Activated T-cell treated with anti-CD3 and anti-CD28 coated beads, Interleukin-2, amount 50 U/mL, for 4 hours (primary cell): ENCODE measurements around the gene ATIC. TPM values are rescaled to one million over a fixed set of nuclear protein-coding genes. Genes with fewer than 3 reads are reported as not detected.
A peak's percentile ranks its signal among the peaks of the same experiment; 100 is the strongest.
"Not testable (repeated sequence)": the region's sequence is repeated elsewhere in the genome, so short reads cannot be mapped to it uniquely, and the experiment has no call there.

ENCODE experiments used
- ATAC-seq, 2 donors: fragments of 200-7000 bp; cut with Tn5 transposase; one replicate each; pipeline ENCODE4 v1.10.0; 2021
- DNase-seq: peaks from one replicate; pipeline ENCODE4 v3.0.0-alpha.2; 2020
- H3K27me3 Mint-ChIP-seq: one replicate; pipeline ENCODE4 v1.8.0; 2021; ENCODE audit warnings: low read depth, mixed read lengths
- H3K36me3 Mint-ChIP-seq: one replicate; pipeline ENCODE4 v1.8.0; 2022; ENCODE audit warnings: mixed read lengths; ENCODE audit not compliant: insufficient read depth
- H3K4me1 Mint-ChIP-seq: one replicate; pipeline ENCODE4 v1.8.0; 2021; ENCODE audit warnings: low read depth, mixed read lengths
- H3K4me3 Mint-ChIP-seq: one replicate; pipeline ENCODE4 v1.8.0; 2021; ENCODE audit warnings: mild to moderate bottlenecking, moderate library complexity, mixed read lengths
- H3K9me3 Mint-ChIP-seq: one replicate; pipeline ENCODE4 v1.8.0; 2021; ENCODE audit warnings: mixed read lengths
- total RNA-seq, 3 donors: library from RNA; stranded (reverse); gene quantifications; one replicate each; pipeline ENCODE4 v1.2.1, GENCODE V29; 2021

ATIC gene
- total RNA-seq, 3 donors from 2014 or later, result 289 to 356 (median 345) TPM

- Mint-ChIP-seq H3K27me3 (no peaks in the 10 kb centered on the region), H3K4me1 (no peaks in the 10 kb centered on the region), H3K36me3 (no peaks in the 10 kb centered on the region), H3K9me3 (no peaks in the 10 kb centered on the region), H3K4me3 (no peak overlapping the region)
- ATAC-seq (no peak), DNase-seq (no peak)
Measured at GRCh38 chr2:215288112-215288815, 23.6 kb upstream of the ATIC start.

GRCh38 chr2:215290980-215291599 is 20.8 kb upstream of the ATIC start:
- no peak for DNase-seq
- H3K36me3 Mint-ChIP-seq, result no peaks in the 10 kb centered on the region
- no peaks in the 10 kb centered on the region for H3K27me3 Mint-ChIP-seq
- no peaks in the 10 kb centered on the region for H3K4me1 Mint-ChIP-seq
- H3K9me3 Mint-ChIP-seq, result no peaks in the 10 kb centered on the region
- no peak for ATAC-seq
- H3K4me3 Mint-ChIP-seq, result no peak overlapping the region

DNA sequence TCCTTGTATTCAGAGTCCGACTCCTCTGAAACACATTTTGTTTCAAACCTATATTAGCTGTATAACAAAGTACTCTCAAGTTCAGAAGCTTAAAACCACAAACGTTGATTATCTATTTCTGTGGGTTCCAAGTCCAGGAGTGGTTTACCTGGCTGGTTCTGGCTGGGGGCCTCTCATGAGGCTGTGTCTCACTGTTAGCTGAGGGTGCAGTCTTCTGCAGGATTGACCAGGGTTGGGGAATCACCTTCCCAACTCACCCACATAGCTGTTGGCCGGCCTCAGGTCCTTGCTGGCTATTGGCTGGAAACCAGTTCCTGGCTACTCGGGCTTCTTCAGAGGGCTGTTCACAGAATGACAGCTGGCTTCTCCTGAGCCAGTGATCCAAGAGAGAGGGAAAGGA is 18.0 kb upstream of the ATIC start:
- H3K4me3 Mint-ChIP-seq, result no peak overlapping the region
- no peaks in the 10 kb centered on the region for H3K9me3 Mint-ChIP-seq
- ATAC-seq, result no peak
- no peaks in the 10 kb centered on the region for H3K36me3 Mint-ChIP-seq
- no peak for DNase-seq
- H3K4me1 Mint-ChIP-seq, result no peaks in the 10 kb centered on the region
- no peaks in the 10 kb centered on the region for H3K27me3 Mint-ChIP-seq

DNA sequence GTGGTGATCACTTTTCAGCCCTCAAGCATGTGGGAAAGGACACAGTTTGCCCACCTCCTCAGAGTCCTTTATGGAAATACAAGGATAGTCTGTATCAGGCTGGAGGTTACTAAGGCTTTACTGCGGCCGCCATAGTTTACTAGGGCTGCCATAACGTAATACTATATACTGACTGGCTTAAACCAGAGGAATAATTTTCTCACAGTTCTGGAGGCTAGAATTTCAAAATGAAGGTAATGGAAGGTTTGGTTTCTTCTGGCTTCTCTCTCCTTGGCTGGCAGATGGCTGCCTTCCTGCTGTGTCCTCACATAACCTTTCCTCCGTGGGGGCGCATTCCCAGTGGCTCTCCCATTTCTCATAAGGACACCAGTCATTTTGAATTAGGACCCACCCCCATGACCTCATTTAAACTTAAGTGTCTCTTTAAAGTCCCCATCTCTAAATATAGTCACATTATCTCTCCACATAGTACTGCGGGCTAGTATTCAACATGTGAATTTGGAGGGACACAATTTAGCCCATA is 12.5 kb upstream of the ATIC start:
- Mint-ChIP-seq H3K9me3 (peaks cover 8% of the 10 kb centered on the region), H3K27me3 (no peaks in the 10 kb centered on the region), H3K4me1 (no peaks in the 10 kb centered on the region), H3K36me3 (peaks cover 1% of the 10 kb centered on the region), H3K4me3 (no peak overlapping the region)
- no peak for ATAC-seq
- no peak for DNase-seq

- H3K4me3 Mint-ChIP-seq, result no peak overlapping the region
- no peaks in the 10 kb centered on the region for H3K4me1 Mint-ChIP-seq
- no peak for ATAC-seq
- H3K27me3 Mint-ChIP-seq, result peaks cover 2% of the 10 kb centered on the region
- H3K36me3 Mint-ChIP-seq, result peaks cover 1% of the 10 kb centered on the region
- peaks cover 8% of the 10 kb centered on the region for H3K9me3 Mint-ChIP-seq
- DNase-seq, result no peak
Measured at GRCh38 chr2:215301994-215302393, 9.9 kb upstream of the ATIC start.

DNA sequence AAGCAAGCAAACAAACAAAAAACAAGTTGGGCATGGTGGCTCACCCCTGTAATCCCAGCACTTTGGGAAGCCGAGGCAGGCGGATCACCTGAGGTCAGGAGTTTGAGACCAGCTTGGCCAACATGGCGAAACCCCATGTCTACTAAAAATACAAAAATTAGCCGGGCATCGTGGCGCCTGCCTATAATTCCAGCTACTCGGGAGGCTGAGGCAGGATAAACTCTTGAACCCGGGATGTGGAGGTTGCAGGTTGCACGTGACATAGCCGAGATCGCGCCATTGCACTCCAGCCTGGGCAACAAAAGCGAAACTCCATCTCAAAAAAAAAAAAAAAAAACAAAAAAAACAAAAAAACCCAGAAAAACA is 617 bp upstream of the ATIC start:
- ATAC-seq, H3K9me3 Mint-ChIP-seq, H3K27me3 Mint-ChIP-seq, DNase-seq: not testable (repeated sequence)
- peaks cover 25% of the 10 kb centered on the region for H3K36me3 Mint-ChIP-seq
- peak overlapping the region; percentile 88 for H3K4me3 Mint-ChIP-seq
- peaks cover 33% of the 10 kb centered on the region for H3K4me1 Mint-ChIP-seq

DNA sequence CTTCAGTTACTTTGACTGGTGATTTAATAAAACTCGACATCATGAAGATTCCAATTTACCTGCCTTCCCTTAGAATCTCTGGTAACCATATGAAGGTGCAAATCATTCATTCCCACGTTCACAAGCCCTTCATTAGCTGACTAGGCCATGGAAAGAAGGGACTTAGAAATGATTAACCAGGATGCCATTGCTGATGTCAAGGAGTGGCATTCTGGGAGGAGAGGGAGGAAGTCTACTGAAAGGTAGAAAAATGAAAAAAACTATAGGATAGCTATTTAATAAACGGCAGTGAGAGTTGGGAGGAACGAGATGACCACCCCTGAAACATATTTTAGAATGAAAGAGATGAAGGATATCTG is 1.4 kb downstream of the ATIC start:
- H3K4me1 Mint-ChIP-seq, result peaks cover 38% of the 10 kb centered on the region
- DNase-seq (no peak), ATAC-seq (no peak)
- peaks cover 33% of the 10 kb centered on the region for H3K36me3 Mint-ChIP-seq
- H3K9me3 Mint-ChIP-seq, result no peaks in the 10 kb centered on the region
- H3K4me3 Mint-ChIP-seq, result peak overlapping the region; percentile 96
- H3K27me3 Mint-ChIP-seq, result no peaks in the 10 kb centered on the region

GRCh38 chr2:215314896-215315295 is 3.0 kb downstream of the ATIC start:
- DNase-seq (no peak), ATAC-seq (no peak)
- no peak overlapping the region for H3K4me3 Mint-ChIP-seq
- H3K27me3 Mint-ChIP-seq, result no peaks in the 10 kb centered on the region
- H3K9me3 Mint-ChIP-seq, result no peaks in the 10 kb centered on the region
- peaks cover 39% of the 10 kb centered on the region for H3K36me3 Mint-ChIP-seq
- H3K4me1 Mint-ChIP-seq, result peaks cover 41% of the 10 kb centered on the region

DNA sequence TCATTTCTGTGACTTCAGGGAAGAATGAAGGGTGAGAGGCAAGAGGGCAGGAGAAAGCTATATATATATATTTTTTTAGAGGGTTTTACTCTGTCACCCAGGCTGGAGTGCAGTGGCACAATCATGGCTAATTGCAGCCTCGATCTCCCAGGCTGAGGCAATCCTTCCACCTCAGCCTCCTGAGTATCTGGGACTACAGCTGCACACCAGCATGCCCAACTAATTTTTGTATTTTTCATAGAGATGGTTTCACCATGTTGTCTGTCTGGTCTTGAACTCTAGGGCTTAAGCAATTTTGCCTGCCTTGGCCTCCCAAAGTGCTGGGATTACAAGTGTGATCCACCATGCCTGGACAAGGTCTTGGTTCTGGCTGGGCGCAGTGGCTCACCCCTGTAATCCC is 3.4 kb downstream of the ATIC start:
- no peak overlapping the region for H3K4me3 Mint-ChIP-seq
- H3K4me1 Mint-ChIP-seq, result peaks cover 44% of the 10 kb centered on the region
- no peaks in the 10 kb centered on the region for H3K27me3 Mint-ChIP-seq
- H3K9me3 Mint-ChIP-seq, result no peaks in the 10 kb centered on the region
- no peak for ATAC-seq
- no peak for DNase-seq
- H3K36me3 Mint-ChIP-seq, result peaks cover 41% of the 10 kb centered on the region

GRCh38 chr2:215316336-215316735 is 4.5 kb downstream of the ATIC start:
- H3K36me3 Mint-ChIP-seq, result peaks cover 48% of the 10 kb centered on the region
- H3K27me3 Mint-ChIP-seq, result no peaks in the 10 kb centered on the region
- no peak for DNase-seq
- H3K4me1 Mint-ChIP-seq, result peaks cover 44% of the 10 kb centered on the region
- H3K9me3 Mint-ChIP-seq, result no peaks in the 10 kb centered on the region
- ATAC-seq, result no peak
- no peak overlapping the region for H3K4me3 Mint-ChIP-seq

GRCh38 chr2:215319500-215319899 is 7.6 kb downstream of the ATIC start:
- Mint-ChIP-seq H3K36me3 (peaks cover 46% of the 10 kb centered on the region), H3K9me3 (no peaks in the 10 kb centered on the region), H3K4me1 (peaks cover 29% of the 10 kb centered on the region), H3K4me3 (no peak overlapping the region), H3K27me3 (no peaks in the 10 kb centered on the region)
- no peak for DNase-seq
- ATAC-seq, result no peak

- ATAC-seq (no peak), DNase-seq (no peak)
- no peaks in the 10 kb centered on the region for H3K27me3 Mint-ChIP-seq
- peaks cover 44% of the 10 kb centered on the region for H3K36me3 Mint-ChIP-seq
- H3K9me3 Mint-ChIP-seq, result no peaks in the 10 kb centered on the region
- H3K4me1 Mint-ChIP-seq, result peaks cover 26% of the 10 kb centered on the region
- no peak overlapping the region for H3K4me3 Mint-ChIP-seq
Measured at GRCh38 chr2:215320102-215320501, 8.2 kb downstream of the ATIC start.

- no peaks in the 10 kb centered on the region for H3K9me3 Mint-ChIP-seq
- DNase-seq (no peak), ATAC-seq (no peak)
- no peaks in the 10 kb centered on the region for H3K27me3 Mint-ChIP-seq
- peaks cover 26% of the 10 kb centered on the region for H3K4me1 Mint-ChIP-seq
- H3K4me3 Mint-ChIP-seq, result no peak overlapping the region
- peaks cover 44% of the 10 kb centered on the region for H3K36me3 Mint-ChIP-seq
Measured at GRCh38 chr2:215320679-215321078, 8.8 kb downstream of the ATIC start.

GRCh38 chr2:215324811-215325210 is 13.0 kb downstream of the ATIC start:
- Mint-ChIP-seq H3K36me3 (peaks cover 50% of the 10 kb centered on the region), H3K4me3 (no peak overlapping the region), H3K9me3 (no peaks in the 10 kb centered on the region), H3K4me1 (peaks cover 25% of the 10 kb centered on the region), H3K27me3 (no peaks in the 10 kb centered on the region)
- DNase-seq (no peak), ATAC-seq (no peak)

- peaks cover 24% of the 10 kb centered on the region for H3K4me1 Mint-ChIP-seq
- H3K4me3 Mint-ChIP-seq, result no peak overlapping the region
- no peak for DNase-seq
- H3K36me3 Mint-ChIP-seq, result peaks cover 55% of the 10 kb centered on the region
- no peak for ATAC-seq
- no peaks in the 10 kb centered on the region for H3K27me3 Mint-ChIP-seq
- no peaks in the 10 kb centered on the region for H3K9me3 Mint-ChIP-seq
Measured at GRCh38 chr2:215328066-215328465, 16.2 kb downstream of the ATIC start.
